Kidney tubule cell (primary cell): ENCODE results near the gene EYA2.

Experiments used
- DNase-seq: peaks from one replicate; pipeline ENCODE4 v3.0.0-alpha.2; 2018; ENCODE audit warnings: low spot score

The EYA2 gene

GRCh38 chr20:47007826-47008655 is 113.4 kb downstream of the EYA2 start:
- no peak for DNase-seq

GRCh38 chr20:47008842-47009518 is 114.3 kb downstream of the EYA2 start:
- no peak for DNase-seq

- DNase-seq = no peak
Observed at GRCh38 chr20:47009784-47010183, 115.1 kb downstream of the EYA2 start.

GRCh38 chr20:47011984-47012383 is 117.3 kb downstream of the EYA2 start:
- DNase-seq = no peak

- no peak for DNase-seq
Observed at GRCh38 chr20:47013606-47014005, 119.0 kb downstream of the EYA2 start.

GRCh38 chr20:47016068-47016664 is 121.5 kb downstream of the EYA2 start:
- no peak for DNase-seq

GRCh38 chr20:47018381-47018780 is 123.7 kb downstream of the EYA2 start:
- DNase-seq = no peak

GRCh38 chr20:47019121-47019824 is 124.6 kb downstream of the EYA2 start:
- no peak for DNase-seq

GRCh38 chr20:47020231-47020630 is 125.6 kb downstream of the EYA2 start:
- DNase-seq = no peak

- DNase-seq = no peak
Observed at GRCh38 chr20:47021850-47022249, 127.2 kb downstream of the EYA2 start.

GRCh38 chr20:47024461-47024937 is 129.9 kb downstream of the EYA2 start:
- DNase-seq = peak; percentile 82

- DNase-seq = peak; percentile 29
Observed at GRCh38 chr20:47027042-47027441, 132.4 kb downstream of the EYA2 start.

GRCh38 chr20:47027456-47027855 is 132.8 kb downstream of the EYA2 start:
- DNase-seq = no peak

- DNase-seq = no peak
Observed at GRCh38 chr20:47028487-47028886, 133.8 kb downstream of the EYA2 start.

- no peak for DNase-seq
Observed at GRCh38 chr20:47029845-47030244, 135.2 kb downstream of the EYA2 start.

- DNase-seq = no peak
Observed at GRCh38 chr20:47030271-47030810, 135.7 kb downstream of the EYA2 start.

GRCh38 chr20:47031004-47031403 is 136.4 kb downstream of the EYA2 start:
- no peak for DNase-seq

GRCh38 chr20:47031821-47032220 is 137.2 kb downstream of the EYA2 start:
- DNase-seq = no peak

- no peak for DNase-seq
Observed at GRCh38 chr20:47032933-47033578, 138.4 kb downstream of the EYA2 start.

GRCh38 chr20:47033665-47034064 is 139.0 kb downstream of the EYA2 start:
- no peak for DNase-seq

- DNase-seq = no peak
Observed at GRCh38 chr20:47035026-47035590, 140.5 kb downstream of the EYA2 start.
